PC-9 (cell line): ENCODE results near the gene FARP1. TPM values are rescaled to one million over a fixed set of nuclear protein-coding genes. Genes with fewer than 3 reads are reported as not detected.
"Not testable (repeated sequence)": the region's sequence is repeated elsewhere in the genome, so short reads cannot be mapped to it uniquely, and the experiment has no call there.

ENCODE experiments used
- BruUV-seq: library from RNA; stranded (reverse); fragments of 400-500 nt; replicated peaks from 2 replicates; lab custom pipeline; 2021; lab: Mats Ljungman, UMichigan
- CTCF ChIA-PET: fragments of 300-600 bp; sonication (Branson Sonifier 250); formaldehyde crosslinking; loops from one replicate; lab custom pipeline; 2022; ENCODE audit warnings: antibody characterized with exemption; lab: Charles Lee
- POLR2A ChIA-PET: fragments of 300-600 bp; sonication (Branson Sonifier 250); formaldehyde crosslinking; loops from one replicate; lab custom pipeline; 2022; ENCODE audit warnings: antibody characterized with exemption; ENCODE audit not compliant: unreplicated experiment; lab: Charles Lee
- DNase-seq, 2 experiments: peaks; one replicate each; pipeline versions ENCODE4 v3.0.0 to v3.0.0-alpha.2; 2015 to 2022; ENCODE audit warnings: mixed read lengths in 1 of 2
- H2AFZ ChIP-seq: fragments of 200-600 bp; sonication (generic); 2 replicates; pipeline ENCODE4 v1.8.1; 2017; ENCODE audit warnings: antibody characterized with exemption
- H3F3A ChIP-seq: fragments of 200-600 bp; sonication (generic); 2 replicates; pipeline ENCODE4 v1.8.1; 2017; ENCODE audit warnings: antibody characterized with exemption, mild to moderate bottlenecking, low read depth; ENCODE audit not compliant: insufficient read depth
- H3K27ac ChIP-seq: fragments of 200-600 bp; sonication (generic); 2 replicates; pipeline ENCODE4 v1.6.1; 2016; ENCODE audit warnings: mixed run types
- H3K27me3 ChIP-seq: fragments of 200-600 bp; sonication (generic); 2 replicates; pipeline ENCODE4 v1.6.1; 2016; ENCODE audit warnings: low read depth, mixed run types; ENCODE audit not compliant: insufficient read depth
- H3K36me3 ChIP-seq: fragments of 200-600 bp; sonication (generic); 2 replicates; pipeline ENCODE4 v1.6.1; 2016; ENCODE audit warnings: low read depth, mixed run types
- H3K4me1 ChIP-seq: fragments of 200-600 bp; sonication (generic); replicated peaks from 2 replicates; pipeline ENCODE4 v1.6.1; 2016; ENCODE audit warnings: mixed run types; ENCODE audit not compliant: insufficient read depth
- H3K4me2 ChIP-seq: fragments of 200-600 bp; sonication (generic); 2 replicates; pipeline ENCODE4 v1.6.1; 2017; ENCODE audit warnings: mixed run types
- H3K4me3 ChIP-seq: fragments of 200-600 bp; sonication (generic); 2 replicates; pipeline ENCODE4 v1.6.1; 2016; ENCODE audit warnings: mixed run types
- H3K79me2 ChIP-seq: fragments of 200-600 bp; sonication (generic); 2 replicates; pipeline ENCODE4 v1.6.1; 2017; ENCODE audit warnings: low read depth, mixed run types
- H3K9me2 ChIP-seq: fragments of 200-600 bp; sonication (generic); 2 replicates; pipeline ENCODE4 v1.8.1; 2017; ENCODE audit warnings: mild to moderate bottlenecking; ENCODE audit not compliant: insufficient read depth
- H3K9me3 ChIP-seq: fragments of 200-600 bp; sonication (generic); 2 replicates; pipeline ENCODE4 v1.8.1; 2016; ENCODE audit warnings: low read depth; ENCODE audit not compliant: insufficient read depth
- H4K20me1 ChIP-seq: fragments of 200-600 bp; sonication (generic); 2 replicates; pipeline ENCODE4 v1.8.1; 2017; ENCODE audit not compliant: insufficient read depth
- EZH2 ChIP-seq: fragments of 200-600 bp; sonication (generic); IDR thresholded peaks from 2 replicates; pipeline ENCODE4 v1.8.0; 2017; ENCODE audit warnings: antibody characterized with exemption, low read depth
- intact Hi-C: fragments of 100-400 bp; cut with micrococcal nuclease; formaldehyde crosslinking; loops from one replicate; pipeline ENCODE4 v1.10.0; 2022; ENCODE audit not compliant: unreplicated experiment
- total RNA-seq: library from RNA; stranded (reverse); gene quantifications from 2 replicates; pipeline ENCODE4 v1.2.3, GENCODE V29; 2021
- TF ChIP-seq, protein P1 (sequence below): fragments of 200-600 bp; sonication (generic); conservative IDR thresholded peaks from 2 replicates; pipeline ENCODE4 v1.6.1; 2017; ENCODE audit warnings: mixed run types, antibody characterized with exemption, mild to moderate bottlenecking, moderate library complexity

The FARP1 gene
- total RNA-seq, 1 experiment from 2014 or later, result 62.1 TPM

GRCh38 chr13:98228661-98229341, 85.9 kb downstream of the FARP1 start:
- Histone ChIP-seq H3K9me3 (no peaks in the 10 kb centered on the region), H3K4me2 (no peak overlapping the region), H3K27me3 (no peaks in the 10 kb centered on the region), H2AFZ (no peak overlapping the region), H4K20me1 (no peaks in the 10 kb centered on the region), H3K4me1 (no peaks in the 10 kb centered on the region), H3K9me2 (no peaks in the 10 kb centered on the region), H3K36me3 (no peaks in the 10 kb centered on the region), H3F3A (no peaks in the 10 kb centered on the region), H3K4me3 (no peak overlapping the region), H3K79me2 (no peaks in the 10 kb centered on the region), H3K27ac (no peak overlapping the region)
- ChIA-PET POLR2A (no interaction called here), CTCF (no interaction called here)
- no peak for DNase-seq
- TF ChIP-seq, protein P1, sequence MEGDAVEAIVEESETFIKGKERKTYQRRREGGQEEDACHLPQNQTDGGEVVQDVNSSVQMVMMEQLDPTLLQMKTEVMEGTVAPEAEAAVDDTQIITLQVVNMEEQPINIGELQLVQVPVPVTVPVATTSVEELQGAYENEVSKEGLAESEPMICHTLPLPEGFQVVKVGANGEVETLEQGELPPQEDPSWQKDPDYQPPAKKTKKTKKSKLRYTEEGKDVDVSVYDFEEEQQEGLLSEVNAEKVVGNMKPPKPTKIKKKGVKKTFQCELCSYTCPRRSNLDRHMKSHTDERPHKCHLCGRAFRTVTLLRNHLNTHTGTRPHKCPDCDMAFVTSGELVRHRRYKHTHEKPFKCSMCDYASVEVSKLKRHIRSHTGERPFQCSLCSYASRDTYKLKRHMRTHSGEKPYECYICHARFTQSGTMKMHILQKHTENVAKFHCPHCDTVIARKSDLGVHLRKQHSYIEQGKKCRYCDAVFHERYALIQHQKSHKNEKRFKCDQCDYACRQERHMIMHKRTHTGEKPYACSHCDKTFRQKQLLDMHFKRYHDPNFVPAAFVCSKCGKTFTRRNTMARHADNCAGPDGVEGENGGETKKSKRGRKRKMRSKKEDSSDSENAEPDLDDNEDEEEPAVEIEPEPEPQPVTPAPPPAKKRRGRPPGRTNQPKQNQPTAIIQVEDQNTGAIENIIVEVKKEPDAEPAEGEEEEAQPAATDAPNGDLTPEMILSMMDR, result no peak
- no peak for TF ChIP-seq EZH2
- BruUV-seq, result no TSS peak
- intact Hi-C loops, result no loop called here

- H3K9me2 ChIP-seq, CTCF ChIA-PET, H3K4me2 ChIP-seq, BruUV-seq, H3K4me1 ChIP-seq, H4K20me1 ChIP-seq, H3K27me3 ChIP-seq, DNase-seq, H3K79me2 ChIP-seq, H3K36me3 ChIP-seq, H3K4me3 ChIP-seq, H3F3A ChIP-seq, H3K9me3 ChIP-seq, H2AFZ ChIP-seq, intact Hi-C loops, POLR2A ChIA-PET, H3K27ac ChIP-seq: not testable (repeated sequence)
Observed at GRCh38 chr13:98230762-98231161, 87.9 kb downstream of the FARP1 start.

GRCh38 chr13:98232456-98232855, 89.6 kb downstream of the FARP1 start:
- intact Hi-C loops, result no loop called here
- no peaks in the 10 kb centered on the region for H3K9me2 ChIP-seq
- TF ChIP-seq EZH2, result no peak
- TF ChIP-seq, protein P1, result no peak
- H3K4me1 ChIP-seq, result no peaks in the 10 kb centered on the region
- no peaks in the 10 kb centered on the region for H3K9me3 ChIP-seq
- no peak overlapping the region for H3K4me3 ChIP-seq
- H3K27me3 ChIP-seq, result no peaks in the 10 kb centered on the region
- H3F3A ChIP-seq, result no peaks in the 10 kb centered on the region
- BruUV-seq, result no TSS peak
- POLR2A ChIA-PET, result no interaction called here
- H2AFZ ChIP-seq, result no peak overlapping the region
- DNase-seq, result no peak
- CTCF ChIA-PET, result no interaction called here
- no peak overlapping the region for H3K4me2 ChIP-seq
- H4K20me1 ChIP-seq, result no peaks in the 10 kb centered on the region
- H3K79me2 ChIP-seq, result no peaks in the 10 kb centered on the region
- no peak overlapping the region for H3K27ac ChIP-seq
- H3K36me3 ChIP-seq, result no peaks in the 10 kb centered on the region

DNA sequence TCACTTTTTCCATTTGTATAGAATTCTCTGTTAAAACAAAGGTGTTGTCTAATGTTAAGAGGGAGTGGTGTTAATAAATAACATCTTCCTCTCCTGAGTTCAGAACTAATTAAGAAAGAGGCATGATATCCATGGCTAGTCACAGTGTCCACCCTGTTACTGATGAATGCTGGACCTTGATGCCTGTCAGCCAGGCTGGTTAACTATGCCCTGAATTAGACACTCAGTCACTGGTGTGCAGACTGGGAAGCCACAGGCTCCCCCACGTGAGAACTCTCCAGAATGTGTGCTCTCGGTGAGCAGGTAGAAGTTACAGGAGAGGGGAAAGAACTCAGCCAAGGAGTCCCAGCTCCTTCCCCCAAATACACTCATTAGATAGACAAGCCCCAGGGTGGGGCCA, 90.2 kb downstream of the FARP1 start:
- Histone ChIP-seq H3K79me2 (no peaks in the 10 kb centered on the region), H3K9me2 (no peaks in the 10 kb centered on the region), H2AFZ (no peak overlapping the region), H3K4me1 (no peaks in the 10 kb centered on the region), H3K27ac (no peak overlapping the region), H4K20me1 (no peaks in the 10 kb centered on the region), H3K4me2 (no peak overlapping the region), H3K36me3 (no peaks in the 10 kb centered on the region), H3K4me3 (no peak overlapping the region), H3K27me3 (no peaks in the 10 kb centered on the region), H3F3A (no peaks in the 10 kb centered on the region), H3K9me3 (no peaks in the 10 kb centered on the region)
- ChIA-PET CTCF (no interaction called here), POLR2A (no interaction called here)
- TF ChIP-seq, protein P1, result no peak
- TF ChIP-seq EZH2, result no peak
- intact Hi-C loops, result no loop called here
- DNase-seq, result no peak
- BruUV-seq, result no TSS peak
